GM18511 (cell line): ENCODE data around the gene ARSD.
"Not testable (repeated sequence)": the region's sequence is repeated elsewhere in the genome, so short reads cannot be mapped to it uniquely, and the experiment has no call there.

Source experiments
- ATAC-seq: cut with Tn5 transposase; IDR thresholded peaks from one replicate; pipeline ENCODE4 v1.9.1; 2021; ENCODE audit warnings: mild to moderate bottlenecking, moderate library complexity; ENCODE audit not compliant: unreplicated experiment

The ARSD gene

GRCh38 chrX:2934715-2935710 is 5.9 kb upstream of the ARSD start:
- no peak for ATAC-seq

DNA sequence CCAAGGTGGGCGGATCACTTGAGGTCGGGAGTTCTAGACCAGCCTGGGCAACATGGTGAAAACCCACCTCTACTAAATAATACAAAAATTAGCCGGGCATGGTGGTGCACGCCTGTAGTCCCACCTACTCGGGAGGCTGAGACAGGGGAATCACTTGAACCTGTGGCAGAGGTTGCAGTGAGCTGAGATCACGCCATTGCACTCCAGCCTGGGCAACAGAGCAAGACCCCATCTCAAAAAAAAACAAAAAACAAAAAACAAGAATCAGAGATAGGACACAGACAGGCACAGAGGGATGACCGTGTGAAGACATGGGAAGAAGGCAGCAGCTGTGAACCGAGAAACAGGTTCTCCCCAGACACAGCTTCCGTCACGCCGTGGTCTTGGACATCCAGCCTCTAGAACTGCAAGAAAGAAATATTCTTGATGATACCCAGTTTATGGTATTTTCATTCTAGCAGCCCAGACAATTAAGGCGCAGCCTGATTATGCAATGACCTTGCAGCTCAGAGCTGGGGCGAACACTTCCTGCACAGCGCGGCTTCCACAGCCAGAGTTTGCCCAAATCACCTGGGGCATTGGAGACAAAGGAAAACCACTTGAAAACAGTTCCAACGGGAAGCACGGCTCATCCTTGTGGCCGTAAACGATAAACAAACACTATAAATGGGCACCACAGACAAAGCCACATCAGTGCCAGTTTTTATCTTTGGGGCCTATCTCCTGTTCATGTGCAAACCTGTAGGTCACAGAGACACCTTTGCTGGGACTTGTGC is 4.2 kb upstream of the ARSD start:
- ATAC-seq, result no peak

DNA sequence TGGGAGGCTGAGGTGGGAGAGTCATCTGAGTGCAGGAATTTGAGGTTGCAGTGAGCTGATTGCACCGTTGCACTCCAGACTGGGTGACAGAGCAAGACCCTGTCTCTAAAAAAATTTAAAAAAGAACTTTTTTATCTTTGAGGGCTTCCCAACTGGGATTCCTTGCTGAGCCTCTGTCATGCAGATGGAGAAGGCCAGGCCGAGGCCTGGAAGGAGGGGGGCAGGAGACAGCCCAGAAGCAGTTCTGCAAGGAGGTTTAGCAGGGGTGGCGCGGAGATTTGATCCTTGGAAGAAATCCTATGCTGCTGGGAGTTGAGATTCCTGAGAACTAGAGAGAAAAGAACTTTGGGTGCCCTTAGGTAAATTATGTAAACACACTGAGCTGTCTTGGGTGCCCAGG is 2.5 kb upstream of the ARSD start:
- ATAC-seq, result no peak

- no peak for ATAC-seq
These were observed 2.0 kb upstream of the ARSD start for GRCh38 chrX:2931155-2931554.

- no peak for ATAC-seq
These were observed 952 bp downstream of the ARSD start for GRCh38 chrX:2928191-2928582.

- ATAC-seq, result no peak
These were observed 2.4 kb downstream of the ARSD start for GRCh38 chrX:2926664-2927275.

GRCh38 chrX:2926255-2926654 is 2.9 kb downstream of the ARSD start:
- ATAC-seq, result not testable (repeated sequence)

DNA sequence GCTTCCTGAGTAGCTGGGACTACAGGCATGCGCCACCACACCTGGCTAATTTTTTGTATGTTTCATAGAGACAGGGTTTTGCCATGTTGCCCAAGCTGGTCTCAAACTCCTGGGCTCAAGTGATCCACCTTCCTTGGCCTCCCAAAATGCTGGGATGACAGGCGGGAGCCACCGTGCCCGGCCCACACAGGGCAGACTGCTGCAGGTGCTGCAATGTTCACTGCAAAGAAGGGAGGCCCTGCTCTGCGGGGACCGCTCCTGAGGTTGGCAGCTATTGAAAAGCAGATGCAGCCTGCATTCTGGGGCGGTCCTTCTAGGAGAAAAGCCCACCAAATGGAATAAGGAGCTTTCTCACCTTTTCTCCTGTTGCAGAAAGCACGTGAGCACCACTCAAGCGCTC is 5.0 kb downstream of the ARSD start:
- no peak for ATAC-seq

DNA sequence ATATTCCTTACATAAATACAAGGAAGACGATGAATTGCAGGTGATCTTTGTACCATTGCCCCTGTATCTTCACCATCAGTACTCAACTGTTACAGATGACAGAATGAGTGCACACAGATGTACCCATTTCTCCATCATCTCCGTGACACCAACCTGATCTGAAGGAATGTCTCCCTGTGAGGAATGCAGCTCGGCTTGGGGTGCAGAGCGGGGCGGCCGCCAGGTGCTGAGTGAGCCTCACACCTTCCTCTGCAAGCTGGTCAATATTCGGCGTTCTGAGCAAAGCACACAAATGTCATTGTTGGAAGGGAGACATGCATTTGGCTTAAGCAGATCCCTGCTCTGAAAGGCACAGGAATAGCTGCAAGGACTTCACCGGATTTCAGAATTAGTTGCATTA is 7.4 kb downstream of the ARSD start:
- no peak for ATAC-seq

DNA sequence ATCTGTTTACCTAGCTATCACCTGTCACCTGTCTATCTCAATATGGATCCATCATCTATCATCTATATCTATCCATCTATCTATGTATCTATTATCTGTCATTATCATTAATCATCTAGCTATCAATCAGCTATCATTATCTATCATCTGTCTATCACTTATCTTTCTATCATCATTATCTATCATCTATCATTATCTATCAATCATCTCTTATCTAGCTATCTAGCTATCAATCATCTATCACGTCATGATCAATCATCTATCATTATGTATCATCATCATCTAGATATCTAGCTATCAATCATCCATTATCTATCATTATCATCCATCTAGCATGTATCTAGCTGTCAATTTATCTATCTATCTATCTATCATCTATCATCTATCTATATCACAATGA is 7.9 kb downstream of the ARSD start:
- no peak for ATAC-seq

GRCh38 chrX:2917767-2918166 is 11.4 kb downstream of the ARSD start:
- no peak for ATAC-seq

GRCh38 chrX:2913118-2913517 is 16.0 kb downstream of the ARSD start:
- no peak for ATAC-seq

DNA sequence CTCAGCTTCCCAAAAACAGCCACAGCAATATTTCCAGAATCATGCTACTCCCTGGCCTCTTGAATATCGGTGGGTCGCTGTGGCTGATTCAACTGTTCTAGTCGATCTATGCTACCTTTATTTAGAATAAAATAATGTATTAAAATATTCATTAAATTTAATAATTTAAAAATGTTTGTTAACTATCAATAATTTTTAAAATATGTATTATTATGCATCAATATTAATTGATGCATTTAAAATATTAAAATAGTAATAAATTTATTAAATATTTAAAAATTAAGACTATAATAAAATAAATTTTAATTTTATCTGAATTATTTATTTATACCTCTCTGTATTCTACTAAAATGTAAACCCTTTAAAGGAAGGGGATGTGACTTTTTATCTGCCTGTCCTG is 19.0 kb downstream of the ARSD start:
- no peak for ATAC-seq

- no peak for ATAC-seq
These were observed 20.9 kb downstream of the ARSD start for GRCh38 chrX:2908125-2908685.

DNA sequence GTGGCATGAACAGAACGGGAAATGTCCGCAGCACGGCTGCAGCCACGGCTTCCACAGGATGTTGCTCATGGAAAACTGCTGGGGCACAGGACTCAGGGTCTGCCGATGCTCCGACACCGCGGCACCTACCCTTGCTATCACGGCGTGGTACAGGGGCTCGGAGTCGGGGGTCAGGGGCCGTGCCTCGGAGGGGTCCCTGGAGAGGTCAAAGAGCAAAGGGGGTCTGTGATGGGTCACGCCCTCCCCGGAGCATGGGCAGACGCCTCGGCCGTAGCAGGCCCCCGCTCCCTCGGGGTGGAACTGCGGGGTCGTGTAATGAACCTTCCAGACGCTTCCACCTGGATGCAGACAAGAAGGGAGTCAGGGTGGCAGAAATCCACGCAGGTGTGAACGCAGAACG is 21.8 kb downstream of the ARSD start:
- no peak for ATAC-seq

GRCh38 chrX:2903366-2903765 is 25.8 kb downstream of the ARSD start:
- ATAC-seq, result no peak

- ATAC-seq, result no peak
These were observed 26.3 kb downstream of the ARSD start for GRCh38 chrX:2902841-2903240.

DNA sequence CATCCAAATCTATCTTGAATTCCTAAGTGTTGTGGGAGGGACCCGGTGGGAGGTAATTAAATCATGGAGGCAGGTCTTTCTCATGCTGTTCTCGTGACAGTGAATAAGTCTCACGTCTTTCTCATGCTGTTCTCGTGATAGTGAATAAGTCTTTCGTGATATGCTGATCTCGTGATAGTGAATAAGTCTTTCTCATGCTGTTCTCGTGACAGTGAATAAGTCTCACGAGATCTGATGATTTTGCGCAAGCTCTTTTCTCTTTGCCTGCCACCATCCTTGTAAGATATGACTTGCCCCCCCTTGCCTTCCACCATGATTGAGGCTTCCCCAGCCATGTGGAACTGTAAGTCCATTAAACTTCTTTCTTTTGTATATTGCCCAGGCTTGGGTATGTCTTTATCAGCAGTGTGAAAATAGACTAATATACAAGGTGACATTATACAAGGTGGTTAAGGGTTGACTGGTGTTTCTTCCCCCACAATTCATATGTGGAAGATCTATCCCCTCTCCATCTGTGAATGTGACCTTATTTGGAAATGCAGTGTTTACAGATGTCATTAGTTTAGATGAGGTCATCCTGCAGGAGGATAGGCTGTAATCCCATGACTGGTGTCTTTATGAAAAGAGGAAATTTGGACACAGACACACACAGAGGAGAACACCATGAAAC is 27.6 kb downstream of the ARSD start:
- ATAC-seq, result no peak

DNA sequence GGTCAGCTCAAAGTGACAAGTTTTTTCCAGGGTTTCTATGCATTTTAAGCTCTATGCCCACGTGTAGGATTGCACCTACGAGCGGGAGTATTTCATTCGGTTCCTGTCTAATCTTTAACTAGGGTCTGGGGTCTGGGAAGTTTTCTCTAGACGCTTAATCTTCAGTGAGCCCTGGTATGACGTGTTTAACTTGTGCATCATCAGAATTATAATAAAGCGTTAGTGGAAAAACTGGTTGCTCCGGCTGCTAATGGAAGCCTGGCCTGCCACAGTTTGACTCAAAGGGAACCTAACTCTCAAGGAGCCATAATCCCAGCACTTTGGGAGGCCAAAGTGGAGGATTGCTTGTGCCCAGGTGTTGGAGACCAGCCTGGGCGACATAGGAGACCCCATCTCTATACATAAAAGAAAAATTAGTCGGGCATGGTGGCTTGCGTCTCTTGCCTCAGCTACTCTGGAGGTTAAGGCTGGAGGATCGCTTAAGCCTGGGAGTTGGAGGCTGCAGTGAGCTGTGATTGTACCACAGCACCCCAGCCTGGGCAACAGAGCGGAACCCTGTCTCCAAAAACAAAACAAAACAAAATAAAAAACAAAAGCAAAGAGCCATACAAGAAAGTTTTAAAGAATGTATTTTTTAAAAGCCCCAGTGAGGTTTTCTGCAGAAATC is 30.2 kb downstream of the ARSD start:
- ATAC-seq, result no peak
